Stimulated activated CD8-positive, alpha-beta memory T cell treated with anti-CD3 and anti-CD28 coated beads, Interleukin-4, amount 100 ng/mL, for 24 hours (primary cell): ENCODE measurements around the gene PMFBP1.
"Not testable (repeated sequence)": the region's sequence is repeated elsewhere in the genome, so short reads cannot be mapped to it uniquely, and the experiment has no call there.

ENCODE experiments used
- DNase-seq: peaks from one replicate; pipeline ENCODE4 v3.0.0-alpha.2; 2020; ENCODE audit warnings: low read depth

The PMFBP1 gene

GRCh38 chr16:72105978-72106377 lies 66.0 kb downstream of the PMFBP1 start:
- no peak for DNase-seq

GRCh38 chr16:72104905-72105304 lies 67.0 kb downstream of the PMFBP1 start:
- DNase-seq: no peak

- no peak for DNase-seq
Measured at GRCh38 chr16:72101195-72101594, 70.8 kb downstream of the PMFBP1 start.

GRCh38 chr16:72099377-72099818 lies 72.6 kb downstream of the PMFBP1 start:
- DNase-seq: no peak

GRCh38 chr16:72098936-72099335 lies 73.0 kb downstream of the PMFBP1 start:
- no peak for DNase-seq

GRCh38 chr16:72094266-72094610 lies 77.7 kb downstream of the PMFBP1 start:
- DNase-seq: peak; percentile 15

- DNase-seq: peak; percentile 82
Measured at GRCh38 chr16:72093448-72094265, 78.3 kb downstream of the PMFBP1 start, which contains the start of the genes DHX38 and TXNL4B. Gene DHX38 (plus strand): TSS chr16:72093847. CDS start chr16:72096158, 2,311 bp downstream. Gene TXNL4B (minus strand): TSS chr16:72093620. CDS start chr16:72090749, 2,871 bp downstream.

GRCh38 chr16:72092832-72093447 lies 79.0 kb downstream of the PMFBP1 start:
- DNase-seq: no peak

- DNase-seq: no peak
Measured at GRCh38 chr16:72091217-72091616, 80.7 kb downstream of the PMFBP1 start.

GRCh38 chr16:72085002-72085401 lies 87.0 kb downstream of the PMFBP1 start:
- no peak for DNase-seq

GRCh38 chr16:72084445-72084844 lies 87.5 kb downstream of the PMFBP1 start:
- no peak for DNase-seq

- DNase-seq: no peak
Measured at GRCh38 chr16:72083778-72084404, 88.1 kb downstream of the PMFBP1 start.

- not testable (repeated sequence) for DNase-seq
Measured at GRCh38 chr16:72076991-72077706, 94.8 kb downstream of the PMFBP1 start.

- DNase-seq: not testable (repeated sequence)
Measured at GRCh38 chr16:72075067-72075466, 96.9 kb downstream of the PMFBP1 start.

GRCh38 chr16:72073560-72074230 lies 98.3 kb downstream of the PMFBP1 start:
- DNase-seq: no peak

- no peak for DNase-seq
Measured at GRCh38 chr16:72072514-72073342, 99.2 kb downstream of the PMFBP1 start.
